H9 (cell line): ENCODE results near the gene TMOD3. TPM values are rescaled to one million over a fixed set of nuclear protein-coding genes. Genes with fewer than 3 reads are reported as not detected.

Experiments used
- DNase-seq: peaks from one replicate; pipeline ENCODE4 v3.0.0-alpha.2; 2017
- H2AFZ ChIP-seq: one replicate; pipeline ENCODE4 v1.6.1; 2013; ENCODE audit warnings: mild to moderate bottlenecking, low read length, control low read depth, moderate library complexity
- H2AK5ac ChIP-seq: 2 replicates; pipeline ENCODE4 v1.6.1; 2013; ENCODE audit warnings: low read length, control low read depth, mixed read lengths; ENCODE audit not compliant: insufficient read length
- H2BK120ac ChIP-seq: one replicate; pipeline ENCODE4 v1.6.1; 2013; ENCODE audit warnings: low read depth, mild to moderate bottlenecking, low read length, control low read depth, inconsistent platforms; ENCODE audit not compliant: poor library complexity, severe bottlenecking
- H2BK12ac ChIP-seq: 2 replicates; pipeline ENCODE4 v1.6.1; 2013; ENCODE audit warnings: low read length, control low read depth, mixed read lengths, low read depth; ENCODE audit not compliant: insufficient read length
- H2BK15ac ChIP-seq: 2 replicates; pipeline ENCODE4 v1.6.1; 2013; ENCODE audit warnings: low read depth, low read length, control low read depth
- H2BK20ac ChIP-seq: one replicate; pipeline ENCODE4 v1.6.1; 2013; ENCODE audit warnings: low read depth, mild to moderate bottlenecking, low read length, control low read depth, inconsistent platforms; ENCODE audit not compliant: poor library complexity, severe bottlenecking
- H2BK5ac ChIP-seq: 2 replicates; pipeline ENCODE4 v1.6.1; 2013; ENCODE audit warnings: low read length, control low read depth, mixed read lengths; ENCODE audit not compliant: insufficient read length
- H3K14ac ChIP-seq: 2 replicates; pipeline ENCODE4 v1.6.1; 2013; ENCODE audit warnings: low read length, control low read depth; ENCODE audit not compliant: insufficient read depth
- H3K18ac ChIP-seq: 2 replicates; pipeline ENCODE4 v1.6.1; 2013; ENCODE audit warnings: low read depth, mild to moderate bottlenecking, mixed read lengths, low read length, control low read depth; ENCODE audit not compliant: insufficient read length
- H3K23ac ChIP-seq: 2 replicates; pipeline ENCODE4 v1.6.1; 2013; ENCODE audit warnings: low read length, control low read depth, mixed read lengths, low read depth; ENCODE audit not compliant: insufficient read length
- H3K23me2 ChIP-seq: 2 replicates; pipeline ENCODE4 v1.6.1; 2013; ENCODE audit warnings: low read depth, mild to moderate bottlenecking, mixed read lengths, low read length, control low read depth; ENCODE audit not compliant: insufficient read length, poor library complexity, severe bottlenecking
- H3K27ac ChIP-seq: 2 replicates; pipeline ENCODE4 v1.5.1; 2013; ENCODE audit warnings: low read length, control low read depth, mixed read lengths, low read depth; ENCODE audit not compliant: insufficient read length
- H3K27me3 ChIP-seq: 2 replicates; pipeline ENCODE4 v1.6.1; 2013; ENCODE audit warnings: low read length, control low read depth, inconsistent platforms; ENCODE audit not compliant: insufficient read depth
- H3K4ac ChIP-seq: 2 replicates; pipeline ENCODE4 v1.6.1; 2013; ENCODE audit warnings: low read depth, mild to moderate bottlenecking, control low read depth, inconsistent platforms, low read length, moderate library complexity
- H3K4me1 ChIP-seq: 2 replicates; pipeline ENCODE4 v1.6.1; 2013; ENCODE audit warnings: low read length, control low read depth, inconsistent platforms; ENCODE audit not compliant: insufficient read depth
- H3K4me2 ChIP-seq: 2 replicates; pipeline ENCODE4 v1.6.1; 2013; ENCODE audit warnings: low read length, control low read depth, mixed read lengths; ENCODE audit not compliant: insufficient read length, insufficient read depth
- H3K56ac ChIP-seq: 2 replicates; pipeline ENCODE4 v1.6.1; 2013; ENCODE audit warnings: low read depth, mild to moderate bottlenecking, mixed read lengths, low read length, control low read depth; ENCODE audit not compliant: insufficient read length
- H3K79me1 ChIP-seq: 2 replicates; pipeline ENCODE4 v1.6.1; 2013; ENCODE audit warnings: low read depth, mild to moderate bottlenecking, moderate library complexity, low read length, control low read depth, inconsistent platforms; ENCODE audit not compliant: insufficient read depth, poor library complexity, severe bottlenecking
- H3K79me2 ChIP-seq: 2 replicates; pipeline ENCODE4 v1.6.1; 2013; ENCODE audit warnings: low read length, control low read depth, inconsistent platforms; ENCODE audit not compliant: insufficient read depth
- H3K9ac ChIP-seq: 2 replicates; pipeline ENCODE4 v1.6.1; 2013; ENCODE audit warnings: low read length, control low read depth, mixed read lengths; ENCODE audit not compliant: insufficient read length; ENCODE audit errors: extremely low read depth
- H3K9me3 ChIP-seq: one replicate; pipeline ENCODE4 v1.6.1; 2013; ENCODE audit warnings: low read depth, low read length, inconsistent platforms; ENCODE audit not compliant: control insufficient read depth
- H3T11ph ChIP-seq: one replicate; pipeline ENCODE4 v1.6.1; 2013; ENCODE audit warnings: mild to moderate bottlenecking, low read length, control low read depth, inconsistent platforms
- H4K20me1 ChIP-seq: one replicate; pipeline ENCODE4 v1.6.1; 2013; ENCODE audit not compliant: control insufficient read depth, insufficient read length, insufficient read depth
- H4K5ac ChIP-seq: 2 replicates; pipeline ENCODE4 v1.6.1; 2013; ENCODE audit warnings: low read depth, mild to moderate bottlenecking, mixed read lengths, low read length, control low read depth; ENCODE audit not compliant: insufficient read length
- H4K8ac ChIP-seq: replicated peaks from 2 replicates; pipeline ENCODE4 v1.6.1; 2013; ENCODE audit warnings: low read length, control low read depth, mixed read lengths, low read depth; ENCODE audit not compliant: insufficient read length
- H4K91ac ChIP-seq: 2 replicates; pipeline ENCODE4 v1.6.1; 2013; ENCODE audit warnings: low read depth, mild to moderate bottlenecking, moderate library complexity, mixed read lengths, low read length, control low read depth; ENCODE audit not compliant: insufficient read length
- H3K27ac Mint-ChIP-seq, 3 experiments: 2 replicates in 2 of 3; 3 replicates in 1 of 3; pipeline ENCODE4 v1.8.0; 2020 to 2021; ENCODE audit warnings: mixed read lengths in 3 of 3, mild to moderate bottlenecking in 1 of 3, moderate library complexity in 1 of 3
- H3K27me3 Mint-ChIP-seq: 2 replicates; pipeline ENCODE4 v1.8.0; 2021; ENCODE audit warnings: low read depth, mild to moderate bottlenecking, moderate library complexity, mixed read lengths
- H3K36me3 Mint-ChIP-seq, 3 experiments: 2 replicates in 2 of 3; 3 replicates in 1 of 3; pipeline ENCODE4 v1.8.0; 2020 to 2021; ENCODE audit warnings: low read depth in 3 of 3, mixed read lengths in 3 of 3; ENCODE audit not compliant: insufficient read depth in 1 of 3
- H3K4me1 Mint-ChIP-seq, 2 experiments: 2 replicates each; pipeline ENCODE4 v1.8.0; 2020; ENCODE audit warnings: mixed read lengths in 2 of 2
- H3K4me3 Mint-ChIP-seq, 2 experiments: 2 replicates in 1 of 2; 3 replicates in 1 of 2; pipeline ENCODE4 v1.8.0; 2020 to 2021; ENCODE audit warnings: mild to moderate bottlenecking in 2 of 2, mixed read lengths in 2 of 2, moderate library complexity in 1 of 2
- H3K9me3 Mint-ChIP-seq, 2 experiments: 2 replicates in 1 of 2; 3 replicates in 1 of 2; pipeline ENCODE4 v1.8.0; 2020; ENCODE audit warnings: mild to moderate bottlenecking in 2 of 2, mixed read lengths in 2 of 2, moderate library complexity in 1 of 2
- CTCF ChIP-seq: fragments of 200-600 bp; sonication (generic); conservative IDR thresholded peaks from 3 replicates; pipeline ENCODE4 v1.8.0; 2021; ENCODE audit warnings: antibody characterized with exemption, mild to moderate bottlenecking
- WGBS: extraction: QIAGEN DNeasy Blood & Tissue Kit; methylation state at CpG from one replicate; pipeline ENCODE4 v1.1.7; 2013; ENCODE audit warnings: missing lambda C conversion rate, low lambda C conversion rate, mixed read lengths; ENCODE audit not compliant: insufficient read length; ENCODE audit errors: extremely low coverage; 5-methylcytosine and 5-hydroxymethylcytosine counted together
- total RNA-seq: library from RNA; stranded (reverse); gene quantifications from 2 replicates; pipeline ENCODE4 v1.2.1, GENCODE V29; 2021

TMOD3 gene
- total RNA-seq, 1 experiment from 2014 or later = 24.7 TPM

- Histone ChIP-seq H3K4ac (no peak overlapping the region), H4K5ac (no peak overlapping the region), H4K8ac (no peak overlapping the region), H3K79me2 (no peaks in the 10 kb centered on the region), H3K9ac (no peak overlapping the region), H3K79me1 (no peaks in the 10 kb centered on the region), H2AK5ac (no peak overlapping the region), H4K91ac (no peak overlapping the region), H3K23me2 (no peaks in the 10 kb centered on the region), H3K27ac (no peak overlapping the region), H3K18ac (no peak overlapping the region), H3T11ph (no peak overlapping the region), H2BK12ac (no peak overlapping the region), H3K56ac (no peak overlapping the region), H3K4me1 (no peaks in the 10 kb centered on the region), H3K23ac (no peak overlapping the region), H2BK20ac (no peak overlapping the region), H2AFZ (no peak overlapping the region), H3K4me2 (no peak overlapping the region), H4K20me1 (no peaks in the 10 kb centered on the region), H3K27me3 (no peaks in the 10 kb centered on the region), H3K14ac (no peak overlapping the region), H2BK5ac (no peak overlapping the region), H3K9me3 (no peaks in the 10 kb centered on the region), H2BK120ac (no peak overlapping the region), H2BK15ac (no peak overlapping the region)
- Mint-ChIP-seq H3K27me3 (no peaks in the 10 kb centered on the region), H3K9me3 (no peaks in the 10 kb centered on the region; a peak in 1 of 5 replicates), H3K4me3 (no peak overlapping the region), H3K36me3 (peaks cover 7 to 26% (median 13%) of the 10 kb centered on the region in 3 experiments), H3K27ac (no peak overlapping the region), H3K4me1 (peaks cover 0 to 7% of the 10 kb centered on the region in 2 experiments; a peak in 1 of 4 replicates)
- no peak for DNase-seq
- no CpG with 5 or more reads among the region's 2 CpGs for WGBS
- no peak for TF ChIP-seq CTCF
These were observed 80.1 kb downstream of the TMOD3 start for GRCh38 chr15:51909584-51909983.
